Suppressor macrophage (primary cell): ENCODE results near the gene COL25A1.

Experiments used
- DNase-seq, 4 experiments: peaks; one replicate each; pipeline ENCODE4 v3.0.0-alpha.2; 2020 to 2022

COL25A1 gene

GRCh38 chr4:109214622-109215301, 87.7 kb downstream of the COL25A1 start:
- no peak for DNase-seq

- no peak for DNase-seq
Observed at GRCh38 chr4:109213056-109213455, 89.4 kb downstream of the COL25A1 start.

- no peak for DNase-seq
Observed at GRCh38 chr4:109211671-109212070, 90.8 kb downstream of the COL25A1 start.

- no peak for DNase-seq
Observed at GRCh38 chr4:109209647-109210046, 92.8 kb downstream of the COL25A1 start.

- no peak for DNase-seq
Observed at GRCh38 chr4:109207898-109208297, 94.6 kb downstream of the COL25A1 start.

- no peak for DNase-seq
Observed at GRCh38 chr4:109207061-109207460, 95.4 kb downstream of the COL25A1 start.

GRCh38 chr4:109206620-109207019, 95.8 kb downstream of the COL25A1 start:
- DNase-seq = no peak

- DNase-seq = no peak
Observed at GRCh38 chr4:109205186-109205585, 97.3 kb downstream of the COL25A1 start.

- DNase-seq = no peak
Observed at GRCh38 chr4:109199585-109199984, 102.9 kb downstream of the COL25A1 start.

- DNase-seq = no peak
Observed at GRCh38 chr4:109195646-109196045, 106.8 kb downstream of the COL25A1 start.

GRCh38 chr4:109191216-109191615, 111.2 kb downstream of the COL25A1 start:
- no peak for DNase-seq

GRCh38 chr4:109186458-109186945, 116.0 kb downstream of the COL25A1 start:
- DNase-seq = no peak

GRCh38 chr4:109185951-109186350, 116.5 kb downstream of the COL25A1 start:
- no peak for DNase-seq

GRCh38 chr4:109185548-109185947, 116.9 kb downstream of the COL25A1 start:
- DNase-seq = no peak

- peak in 3 of 4 experiments; percentile 8 to 22 (median 21) for DNase-seq
Observed at GRCh38 chr4:109184491-109184961, 117.9 kb downstream of the COL25A1 start.

GRCh38 chr4:109183931-109184490, 118.4 kb downstream of the COL25A1 start:
- DNase-seq = no peak

GRCh38 chr4:109182696-109183095, 119.8 kb downstream of the COL25A1 start:
- no peak for DNase-seq

GRCh38 chr4:109179061-109179460, 123.4 kb downstream of the COL25A1 start:
- DNase-seq = no peak

- no peak for DNase-seq
Observed at GRCh38 chr4:109177096-109177810, 125.2 kb downstream of the COL25A1 start.

GRCh38 chr4:109174224-109174953, 128.1 kb downstream of the COL25A1 start:
- no peak for DNase-seq

GRCh38 chr4:109172301-109172700, 130.2 kb downstream of the COL25A1 start:
- DNase-seq = no peak

GRCh38 chr4:109171070-109171469, 131.4 kb downstream of the COL25A1 start:
- no peak for DNase-seq

GRCh38 chr4:109169170-109169569, 133.3 kb downstream of the COL25A1 start:
- peak in 2 of 4 experiments; percentile 7 to 13 for DNase-seq
